SU-DHL-6 (cell line): ENCODE results near the gene RAB27B.

Experiments used
- EZH2phosphoT487 ChIP-seq: fragments of 200-600 bp; sonication (generic), shearing (Covaris generic); conservative IDR thresholded peaks from 2 replicates; pipeline ENCODE4 v1.6.1; 2018; ENCODE audit warnings: mild to moderate bottlenecking, antibody characterized with exemption, low read length, moderate library complexity, mixed read lengths
- TF ChIP-seq, protein P1 (sequence below): fragments of 200-600 bp; sonication (generic); IDR thresholded peaks from one replicate; pipeline ENCODE4 v1.5.1; 2017; ENCODE audit warnings: antibody characterized with exemption, mild to moderate bottlenecking, low read length, moderate library complexity; ENCODE audit not compliant: insufficient read depth, poor library complexity, severe bottlenecking

DNA sequence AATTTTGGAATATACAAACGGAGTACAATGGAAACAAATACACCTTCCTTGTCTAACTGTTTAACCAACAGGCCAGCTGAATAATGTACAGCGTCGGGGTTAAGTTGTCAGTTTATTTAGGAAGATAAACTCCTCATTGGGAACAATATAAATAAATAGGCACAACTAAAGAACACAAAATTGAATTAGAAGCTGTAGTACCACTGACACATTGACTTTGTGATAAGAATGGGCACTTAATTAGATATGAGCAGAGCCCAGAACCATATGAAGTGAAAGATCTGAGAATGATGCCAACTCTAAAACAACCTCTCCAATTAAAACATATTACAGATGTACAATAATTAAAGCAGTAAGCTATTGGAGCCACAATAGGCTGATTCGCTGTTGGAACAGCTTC, 86.5 kb downstream of the RAB27B start:
- TF ChIP-seq, protein P1, sequence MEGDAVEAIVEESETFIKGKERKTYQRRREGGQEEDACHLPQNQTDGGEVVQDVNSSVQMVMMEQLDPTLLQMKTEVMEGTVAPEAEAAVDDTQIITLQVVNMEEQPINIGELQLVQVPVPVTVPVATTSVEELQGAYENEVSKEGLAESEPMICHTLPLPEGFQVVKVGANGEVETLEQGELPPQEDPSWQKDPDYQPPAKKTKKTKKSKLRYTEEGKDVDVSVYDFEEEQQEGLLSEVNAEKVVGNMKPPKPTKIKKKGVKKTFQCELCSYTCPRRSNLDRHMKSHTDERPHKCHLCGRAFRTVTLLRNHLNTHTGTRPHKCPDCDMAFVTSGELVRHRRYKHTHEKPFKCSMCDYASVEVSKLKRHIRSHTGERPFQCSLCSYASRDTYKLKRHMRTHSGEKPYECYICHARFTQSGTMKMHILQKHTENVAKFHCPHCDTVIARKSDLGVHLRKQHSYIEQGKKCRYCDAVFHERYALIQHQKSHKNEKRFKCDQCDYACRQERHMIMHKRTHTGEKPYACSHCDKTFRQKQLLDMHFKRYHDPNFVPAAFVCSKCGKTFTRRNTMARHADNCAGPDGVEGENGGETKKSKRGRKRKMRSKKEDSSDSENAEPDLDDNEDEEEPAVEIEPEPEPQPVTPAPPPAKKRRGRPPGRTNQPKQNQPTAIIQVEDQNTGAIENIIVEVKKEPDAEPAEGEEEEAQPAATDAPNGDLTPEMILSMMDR, result no peak
- TF ChIP-seq EZH2phosphoT487, result no peak
